ENCODE measurements around the gene ZNF281.

- TF ChIP-seq CTCF (IDR thresholded peaks at IDR 0.05): no peak
- TF ChIP-seq USF2 (CRISPR knock-in tag; IDR thresholded peaks at IDR 0.05): no peak
- no peak for TF ChIP-seq HMGXB4 (CRISPR knock-in tag; IDR thresholded peaks at IDR 0.05)
- no peak for TF ChIP-seq KAT7 (CRISPR knock-in tag; IDR thresholded peaks at IDR 0.05; ENCODE audit: borderline replicate concordance)
- TF ChIP-seq ETV6 (CRISPR knock-in tag; IDR thresholded peaks at IDR 0.05): no peak
- no peak for TF ChIP-seq ESRRA (CRISPR knock-in tag; IDR thresholded peaks at IDR 0.05; ENCODE audit: borderline replicate concordance)
- no peak for TF ChIP-seq PRRX2 (CRISPR knock-in tag; IDR thresholded peaks at IDR 0.05)
- no peak for TF ChIP-seq JUN (CRISPR knock-in tag; IDR thresholded peaks at IDR 0.05)
- no peak for TF ChIP-seq ARID4B (CRISPR knock-in tag; IDR thresholded peaks at IDR 0.05; ENCODE audit: borderline replicate concordance)
- TF ChIP-seq CREM (CRISPR knock-in tag; IDR thresholded peaks at IDR 0.05): no peak
Measured at GRCh38 chr1:200366577-200367253, 43.1 kb downstream of the ZNF281 start.
